ENCODE results near the gene ALDH18A1.

The ALDH18A1 gene

GRCh38 chr10:95579292-95579691 lies 77.2 kb downstream of the ALDH18A1 start:
- no peak for DNase-seq (ENCODE audit: low spot score)

GRCh38 chr10:95578619-95579018 lies 77.9 kb downstream of the ALDH18A1 start:
- no peak for DNase-seq (ENCODE audit: low spot score)

GRCh38 chr10:95574649-95575365 lies 81.7 kb downstream of the ALDH18A1 start:
- DNase-seq (ENCODE audit: low spot score): no peak

GRCh38 chr10:95573964-95574604 lies 82.4 kb downstream of the ALDH18A1 start:
- no peak for DNase-seq (ENCODE audit: low spot score)

GRCh38 chr10:95573527-95573926 lies 83.0 kb downstream of the ALDH18A1 start:
- DNase-seq (ENCODE audit: low spot score): no peak

GRCh38 chr10:95572131-95572820 lies 84.2 kb downstream of the ALDH18A1 start:
- no peak for DNase-seq (ENCODE audit: low spot score)

- no peak for DNase-seq (ENCODE audit: low spot score)
These were observed 85.1 kb downstream of the ALDH18A1 start for GRCh38 chr10:95571390-95571789.

GRCh38 chr10:95569368-95569767 lies 87.1 kb downstream of the ALDH18A1 start:
- DNase-seq (ENCODE audit: low spot score): no peak

GRCh38 chr10:95567903-95568630 lies 88.4 kb downstream of the ALDH18A1 start:
- DNase-seq (ENCODE audit: low spot score): peak; percentile 21

GRCh38 chr10:95566136-95566535 lies 90.4 kb downstream of the ALDH18A1 start:
- DNase-seq (ENCODE audit: low spot score): no peak

GRCh38 chr10:95565336-95565735 lies 91.2 kb downstream of the ALDH18A1 start:
- no peak for DNase-seq (ENCODE audit: low spot score)

GRCh38 chr10:95564291-95564690 lies 92.2 kb downstream of the ALDH18A1 start:
- DNase-seq (ENCODE audit: low spot score): no peak

GRCh38 chr10:95562341-95562965 lies 94.1 kb downstream of the ALDH18A1 start:
- no peak for DNase-seq (ENCODE audit: low spot score)

GRCh38 chr10:95561864-95562177 lies 94.7 kb downstream of the ALDH18A1 start:
- DNase-seq (ENCODE audit: low spot score): no peak

GRCh38 chr10:95561177-95561863 lies 95.2 kb downstream of the ALDH18A1 start, which contains the start of gene SORBS1:
SORBS1 (minus strand) TSS chr10:95561371; CDS start chr10:95441135, 120,236 bp downstream.
- peak; percentile 96 for DNase-seq (ENCODE audit: low spot score)

GRCh38 chr10:95560278-95561176 lies 96.0 kb downstream of the ALDH18A1 start:
- DNase-seq (ENCODE audit: low spot score): peak; percentile 34

- peak; percentile 33 for DNase-seq (ENCODE audit: low spot score)
These were observed 96.6 kb downstream of the ALDH18A1 start for GRCh38 chr10:95559896-95560277.

GRCh38 chr10:95559471-95559870 lies 97.0 kb downstream of the ALDH18A1 start:
- no peak for DNase-seq (ENCODE audit: low spot score)

GRCh38 chr10:95558593-95559320 lies 97.8 kb downstream of the ALDH18A1 start:
- no peak for DNase-seq (ENCODE audit: low spot score)
